ENCODE measurements around the gene COX20.

Gene COX20

DNA sequence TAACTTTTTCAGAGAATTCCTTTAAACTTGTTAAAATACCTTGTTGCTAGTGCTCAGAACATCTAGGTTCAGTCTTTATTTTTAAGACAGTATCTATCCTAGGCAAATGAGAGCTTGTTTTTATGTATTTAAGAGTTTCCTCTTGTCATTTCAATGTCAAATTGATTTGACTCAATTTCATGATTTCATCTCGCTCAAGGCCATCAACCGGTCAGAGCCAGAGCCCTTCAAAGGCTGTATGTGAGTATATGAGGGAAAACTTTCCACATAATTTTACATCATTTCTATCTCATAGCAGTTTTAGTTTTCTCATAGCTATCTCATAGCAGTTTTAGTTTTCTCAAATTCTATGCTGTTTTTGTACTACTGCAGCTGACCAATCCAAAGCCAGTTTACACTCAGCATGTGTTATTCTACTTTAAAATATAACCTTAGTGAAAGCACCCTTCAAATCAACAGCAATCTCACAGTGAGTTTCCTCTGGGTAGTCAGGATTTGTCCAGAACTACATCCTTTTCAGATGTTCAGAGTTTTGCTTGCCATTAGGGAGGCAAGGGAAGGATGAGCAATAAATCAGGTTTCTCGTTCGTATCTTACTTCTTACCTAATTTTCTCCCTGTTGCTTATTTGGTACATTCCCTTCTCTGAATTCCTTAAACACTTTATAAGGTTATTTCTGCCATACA, 16.2 kb downstream of the COX20 start:
- no peak for DNase-seq (ENCODE audit: low read depth in 2 of 2)

DNA sequence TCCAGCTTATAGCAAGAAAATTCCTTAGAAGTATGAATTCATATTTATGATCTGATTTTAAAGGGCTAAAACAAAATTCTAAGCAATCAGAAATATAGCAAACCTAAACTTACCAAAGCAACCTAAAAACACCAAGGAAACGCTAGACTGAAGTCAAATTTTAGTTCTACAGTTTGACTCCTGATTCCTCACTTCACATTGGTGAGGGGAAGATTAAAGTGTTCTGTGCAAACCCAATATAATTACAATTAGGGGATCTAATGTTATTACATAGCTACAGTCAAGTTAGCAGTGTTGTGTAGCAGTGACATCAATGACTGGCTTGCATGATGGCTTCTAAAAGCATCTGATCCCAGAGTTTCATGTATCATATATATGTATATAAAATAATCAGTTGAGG, 17.2 kb downstream of the COX20 start:
- DNase-seq (ENCODE audit: low read depth in 2 of 2), result no peak

DNA sequence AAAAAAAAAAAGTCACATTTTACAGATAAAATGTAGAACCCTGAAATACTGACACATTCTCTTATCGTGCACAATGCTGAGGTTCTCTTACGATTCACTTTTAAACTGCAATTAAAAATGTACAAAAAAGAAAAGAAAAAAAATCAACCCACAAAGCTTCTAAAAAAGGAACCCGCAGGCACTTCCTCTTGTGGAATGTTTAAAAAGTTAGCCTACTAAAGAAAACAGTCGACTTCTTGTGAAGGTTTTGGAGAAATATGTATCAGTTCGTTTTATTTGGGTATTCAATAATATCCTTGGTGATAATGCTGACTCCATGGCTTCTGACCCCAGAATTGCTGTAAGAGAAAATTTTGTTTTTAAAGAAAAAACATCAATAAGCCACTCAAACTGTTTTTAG, 18.7 kb downstream of the COX20 start:
- DNase-seq (ENCODE audit: low read depth in 2 of 2), result no peak

DNA sequence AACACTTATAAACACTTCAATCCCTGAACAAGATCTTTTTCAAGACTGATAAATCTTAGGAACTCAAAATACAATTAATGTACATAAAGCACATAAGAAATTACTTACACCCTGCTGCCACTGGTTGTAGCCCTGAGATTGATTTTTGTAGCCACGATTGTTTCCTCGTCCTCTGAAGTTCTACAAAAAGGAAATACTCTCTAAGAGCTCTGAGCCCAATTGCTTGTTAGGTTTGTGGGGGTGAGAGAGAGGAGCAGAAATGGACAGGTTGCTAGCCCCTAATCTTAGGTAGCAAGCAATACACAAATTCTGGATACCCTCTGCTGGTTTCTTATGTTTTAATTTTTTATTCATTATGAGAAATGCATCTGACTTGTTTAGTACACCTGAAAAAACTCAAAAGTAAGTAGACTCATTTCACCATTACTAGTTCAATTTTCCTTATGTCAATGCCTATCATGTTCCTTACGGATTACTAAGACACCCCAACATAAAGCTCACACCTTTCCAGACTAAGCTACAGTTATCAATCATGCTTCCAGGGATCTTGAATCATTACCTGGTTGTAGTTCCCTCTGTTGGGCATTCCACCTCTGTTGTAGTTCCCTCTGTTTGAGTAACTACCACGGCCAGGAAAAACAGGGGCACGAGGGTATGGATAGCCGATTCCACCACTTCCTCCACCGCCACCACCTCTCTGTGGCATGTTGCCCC, 19.6 kb downstream of the COX20 start:
- DNase-seq (ENCODE audit: low read depth in 2 of 2), result no peak

DNA sequence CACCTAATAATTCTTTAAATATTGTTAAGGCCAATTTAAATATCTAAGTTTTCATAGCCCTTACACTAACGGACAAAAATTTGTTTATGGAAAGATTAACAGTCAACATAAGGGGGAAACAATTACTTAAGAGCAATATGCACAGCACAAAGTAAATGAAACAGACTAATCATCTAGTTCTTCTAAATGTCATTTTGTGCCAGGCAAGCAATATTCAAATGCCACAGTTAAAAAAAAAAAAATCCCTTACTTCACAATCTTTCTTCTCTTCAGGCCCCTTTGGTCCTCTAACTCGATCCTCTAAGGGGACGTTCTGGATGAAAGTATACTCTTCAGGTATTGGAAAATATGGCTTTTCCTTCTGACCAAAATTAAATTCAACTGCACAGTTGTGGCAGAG, 22.3 kb downstream of the COX20 start:
- DNase-seq (ENCODE audit: low read depth in 2 of 2), result no peak

DNA sequence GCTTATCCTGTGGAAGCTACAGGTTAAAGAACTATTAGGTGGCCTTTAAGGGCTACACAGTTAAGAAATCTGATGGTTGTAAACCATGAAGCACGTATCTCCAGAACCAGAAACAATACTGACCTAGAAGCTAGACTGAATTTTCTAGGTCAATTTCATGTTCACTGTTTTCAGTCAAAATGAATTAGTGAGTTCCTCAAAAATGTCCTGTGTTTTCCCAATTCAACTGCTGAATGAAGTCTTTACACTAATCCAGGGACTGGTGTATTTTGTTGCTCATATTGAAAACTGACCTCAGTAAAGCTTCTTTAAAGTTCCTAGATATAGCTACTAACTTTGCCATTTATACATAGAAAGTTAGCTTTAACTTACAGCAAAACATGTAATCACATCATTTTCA, 22.9 kb downstream of the COX20 start:
- no peak for DNase-seq (ENCODE audit: low read depth in 2 of 2)

DNA sequence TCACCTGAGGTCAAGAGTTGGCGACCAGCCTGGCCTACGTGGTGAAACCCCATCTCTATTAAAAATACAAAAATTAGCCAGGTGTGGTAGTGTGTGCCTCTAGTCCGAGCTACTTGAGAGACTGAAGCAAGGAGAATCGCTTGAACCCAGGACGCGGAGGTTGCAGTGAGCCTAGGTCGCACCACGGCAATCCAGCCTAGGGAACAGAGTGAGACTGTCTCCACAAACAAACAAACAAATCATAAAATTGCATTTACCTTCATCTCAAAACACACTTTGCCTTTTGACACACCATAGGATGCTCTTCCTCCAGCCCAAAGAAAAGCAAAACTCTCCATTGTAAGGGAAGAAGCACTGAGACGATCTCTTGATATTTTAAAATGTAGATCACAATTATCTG, 24.6 kb downstream of the COX20 start:
- DNase-seq (ENCODE audit: low read depth in 2 of 2), result no peak

DNA sequence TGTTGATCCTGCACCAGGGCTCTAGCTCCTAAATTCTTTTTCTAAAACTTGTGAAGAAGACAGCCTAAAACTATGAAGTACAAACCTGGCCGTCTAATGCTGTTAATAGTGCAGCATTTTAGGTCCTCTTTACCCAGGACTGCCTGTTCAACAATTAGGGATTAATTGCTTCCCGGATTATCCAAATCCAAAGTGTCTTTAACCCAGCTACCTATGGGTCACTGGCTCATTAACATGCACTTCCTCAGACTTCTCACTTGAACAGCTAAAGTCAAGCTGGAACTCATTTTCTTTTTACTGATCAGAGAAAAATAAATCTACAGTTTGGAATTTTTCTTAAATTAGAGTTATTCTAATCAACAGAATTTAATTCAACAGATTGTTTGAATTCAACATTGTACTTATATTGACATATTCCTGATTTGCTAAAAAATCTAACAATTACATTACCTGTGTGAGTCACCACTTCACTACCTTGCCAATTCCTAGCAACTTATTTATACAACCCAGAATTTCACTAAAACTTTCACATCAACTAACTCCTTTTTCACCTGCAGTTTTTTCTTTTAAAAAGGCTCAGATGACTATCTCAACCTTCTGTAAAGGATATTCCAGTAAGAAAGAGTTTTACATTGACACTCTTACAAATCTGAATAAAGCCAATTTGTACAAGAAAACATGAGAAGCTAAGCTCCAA, 25.6 kb downstream of the COX20 start:
- no peak for DNase-seq (ENCODE audit: low read depth in 2 of 2)

DNA sequence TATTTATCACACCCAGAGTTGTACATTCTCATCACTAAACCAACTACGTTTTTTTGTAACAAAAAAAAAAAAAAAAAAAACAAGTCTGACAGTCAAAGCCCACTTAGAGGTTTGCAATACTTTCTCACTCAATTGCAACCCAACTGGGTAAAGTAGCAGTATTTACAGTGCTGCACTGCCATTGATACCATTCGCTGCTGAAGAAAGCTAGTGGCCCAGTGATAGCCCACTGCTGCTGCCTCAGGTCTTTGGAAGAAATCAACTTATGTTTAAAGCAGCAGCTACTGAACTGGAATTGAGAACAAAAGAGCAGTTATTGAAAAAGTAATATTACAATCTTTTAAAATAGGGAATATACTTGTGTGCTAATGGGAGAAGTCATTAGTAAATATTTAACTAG, 26.2 kb downstream of the COX20 start:
- no peak for DNase-seq (ENCODE audit: low read depth in 2 of 2)

DNA sequence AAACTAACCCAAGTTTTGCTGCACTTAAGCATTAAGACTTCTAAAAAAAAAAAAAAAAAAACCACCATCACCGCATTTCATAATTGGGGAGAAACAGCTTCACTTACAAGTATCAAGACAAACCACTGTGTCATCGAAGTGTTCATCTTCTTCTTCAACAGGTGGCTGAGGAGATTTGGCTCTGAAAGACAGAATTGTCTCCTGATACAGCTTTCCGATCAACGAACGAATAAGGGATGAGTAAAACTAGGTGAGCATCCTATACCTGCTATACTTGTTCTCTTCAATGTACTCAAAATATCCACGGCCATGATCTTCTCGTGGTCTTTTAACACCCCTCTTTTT, 26.9 kb downstream of the COX20 start:
- no peak for DNase-seq (ENCODE audit: low read depth in 2 of 2)

DNA sequence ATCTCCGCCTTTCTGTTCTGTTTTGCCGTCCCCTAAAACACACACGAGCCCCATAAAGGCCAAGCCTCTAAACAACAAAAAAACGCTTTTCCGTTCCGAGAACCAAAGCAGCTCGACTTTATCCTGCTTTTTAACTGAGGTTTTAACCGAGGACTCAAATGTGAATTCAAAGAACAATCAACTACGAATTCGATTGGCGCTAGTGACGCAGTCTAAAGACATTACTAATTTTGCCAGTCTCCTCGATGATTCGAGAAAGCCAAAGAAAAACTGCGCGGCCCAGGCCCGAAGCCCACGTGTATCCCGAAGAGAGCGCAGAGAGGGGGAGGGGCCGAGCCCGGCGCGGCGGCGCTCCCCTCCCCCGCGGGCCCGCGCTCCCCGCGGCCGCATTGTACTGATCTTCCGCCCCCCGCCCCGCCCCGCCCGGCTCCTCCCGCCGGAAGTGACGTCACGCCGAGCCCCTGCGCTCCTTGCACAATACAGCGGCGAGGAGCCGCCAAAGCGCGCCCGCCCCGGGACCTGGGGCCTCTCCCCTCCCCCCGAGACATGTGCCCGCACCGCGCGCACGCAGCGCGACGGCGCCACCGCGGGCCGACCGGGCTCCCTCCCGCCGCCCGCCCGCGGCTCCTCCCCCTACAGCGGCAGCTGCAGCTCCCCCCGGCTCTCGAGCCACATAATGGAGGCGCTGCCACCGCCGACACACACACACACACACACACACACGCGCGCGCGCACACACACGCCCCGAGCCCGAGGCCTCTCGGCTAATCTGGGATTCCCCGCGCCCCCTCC, 27.4 kb downstream of the COX20 start:
- DNase-seq (ENCODE audit: low read depth in 2 of 2), result peak; percentile 95 to 96

DNA sequence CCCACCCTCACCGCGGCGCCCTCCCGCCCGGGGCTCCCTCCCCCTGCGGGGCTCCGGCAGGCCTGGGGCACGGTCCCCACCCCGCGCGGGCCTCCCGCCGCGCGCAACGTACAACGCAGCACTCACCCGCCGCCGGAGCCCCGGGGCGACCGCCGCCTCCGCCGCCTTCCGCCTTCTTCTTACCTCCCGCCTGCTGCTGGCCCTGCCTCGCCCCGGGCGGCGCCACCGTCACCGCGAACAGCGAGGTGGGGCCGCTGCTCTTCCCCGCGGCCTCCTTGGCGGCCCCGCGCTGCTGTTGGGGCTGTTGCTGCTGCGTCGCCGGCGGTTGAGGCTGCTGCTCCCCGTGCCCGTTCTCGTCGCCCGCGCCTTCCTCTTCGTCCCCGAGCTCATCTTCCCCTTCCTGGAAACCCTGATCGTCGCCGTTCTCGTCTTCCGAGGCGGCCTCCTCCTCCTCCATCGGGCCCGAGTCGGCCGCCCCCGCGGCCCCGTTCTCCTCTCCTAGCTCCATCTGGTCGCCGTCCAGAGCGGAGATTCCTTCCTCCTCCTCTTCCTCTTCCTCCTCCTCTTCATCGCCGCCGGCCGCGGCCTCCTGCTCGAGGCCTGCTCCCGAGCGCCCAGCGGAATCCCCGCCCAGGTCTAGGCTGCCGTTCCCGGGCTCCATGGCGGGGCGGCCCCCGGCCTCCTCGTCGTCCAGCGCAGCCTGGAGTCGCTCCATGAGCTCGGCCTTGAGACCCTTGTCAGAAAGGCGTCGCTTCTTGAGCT, 28.2 kb downstream of the COX20 start:
- peak; percentile 13 to 17 for DNase-seq (ENCODE audit: low read depth in 2 of 2)

DNA sequence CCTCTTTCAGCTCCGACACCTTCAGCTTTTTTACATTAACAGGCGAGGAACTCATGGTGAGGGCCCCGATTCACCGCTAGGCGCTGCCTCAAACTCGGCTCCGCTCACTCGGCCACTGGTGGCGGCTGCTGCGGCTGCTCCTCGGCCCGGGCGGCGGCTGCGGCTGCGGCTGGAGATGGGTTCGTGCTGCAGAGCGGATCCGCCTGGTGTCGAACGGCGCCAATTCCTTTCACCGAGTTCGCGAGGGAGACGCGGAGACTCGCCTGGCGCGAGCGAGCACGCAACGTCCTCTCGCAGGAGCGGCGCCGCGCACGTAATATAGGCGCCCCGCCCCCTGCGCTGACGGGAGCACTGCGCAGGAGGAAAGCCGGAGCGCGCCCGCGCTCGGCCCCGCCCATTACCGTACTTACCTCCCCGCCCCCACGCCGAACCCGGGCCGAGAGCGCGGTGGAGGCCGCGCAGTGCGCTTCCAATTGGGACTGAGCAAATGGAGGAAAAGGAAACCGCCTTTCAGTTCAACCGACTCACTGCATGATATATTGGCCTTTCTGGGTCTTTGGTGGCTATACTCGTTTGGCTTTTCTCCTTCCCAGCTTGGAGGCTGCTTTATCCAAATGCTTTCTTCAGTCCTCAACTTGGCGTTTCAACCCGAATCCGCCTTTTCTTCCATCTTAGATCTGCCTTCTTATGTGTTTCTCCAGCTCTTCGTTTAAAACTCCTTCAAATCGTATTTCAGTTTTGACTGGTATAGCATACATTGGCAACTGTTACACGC, 29.0 kb downstream of the COX20 start, which contains the start of gene HNRNPU:
TSS of gene HNRNPU (minus strand) at position 291 of the 775 bp plus-strand sequence. CDS start at position 55, 236 bp downstream.
- peak; percentile 93 to 95 for DNase-seq (ENCODE audit: low read depth in 2 of 2)

DNA sequence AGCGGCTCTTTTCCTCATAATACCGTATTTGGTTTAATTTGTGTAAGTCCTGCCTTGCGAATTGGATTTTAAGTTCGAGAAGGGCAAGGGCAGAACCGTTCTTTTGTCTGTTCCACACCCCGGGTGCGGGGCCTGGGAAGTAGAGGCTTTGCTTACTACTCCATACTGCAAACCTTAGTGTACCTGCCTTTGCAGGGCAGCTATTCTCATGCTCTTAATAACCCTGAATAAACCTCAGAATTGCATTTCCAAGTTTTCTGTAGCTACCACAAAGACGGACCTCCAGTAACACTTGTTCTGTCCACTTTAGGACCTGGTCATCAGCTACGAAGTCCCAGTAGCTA, 29.5 kb downstream of the COX20 start:
- peak; percentile 19 to 29 for DNase-seq (ENCODE audit: low read depth in 2 of 2)

DNA sequence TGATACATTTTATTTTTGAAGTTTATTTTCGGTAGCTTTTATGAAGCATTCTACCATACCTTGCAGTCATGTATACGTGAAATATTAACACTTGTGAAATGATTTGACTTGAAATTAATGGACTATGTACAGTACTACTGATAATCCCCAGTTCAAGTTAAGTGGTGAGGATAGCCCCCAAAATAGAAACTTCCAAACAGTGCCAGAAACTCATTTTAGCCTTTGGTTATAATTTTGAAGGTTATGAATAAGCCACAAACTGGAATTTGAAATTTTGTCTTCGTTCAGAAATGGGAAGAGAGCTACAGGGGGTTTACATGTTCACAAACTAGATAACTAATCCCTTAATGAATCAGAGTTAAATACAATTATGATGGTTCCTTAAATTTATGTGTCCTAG, 30.4 kb downstream of the COX20 start:
- no peak for DNase-seq (ENCODE audit: low read depth in 2 of 2)

DNA sequence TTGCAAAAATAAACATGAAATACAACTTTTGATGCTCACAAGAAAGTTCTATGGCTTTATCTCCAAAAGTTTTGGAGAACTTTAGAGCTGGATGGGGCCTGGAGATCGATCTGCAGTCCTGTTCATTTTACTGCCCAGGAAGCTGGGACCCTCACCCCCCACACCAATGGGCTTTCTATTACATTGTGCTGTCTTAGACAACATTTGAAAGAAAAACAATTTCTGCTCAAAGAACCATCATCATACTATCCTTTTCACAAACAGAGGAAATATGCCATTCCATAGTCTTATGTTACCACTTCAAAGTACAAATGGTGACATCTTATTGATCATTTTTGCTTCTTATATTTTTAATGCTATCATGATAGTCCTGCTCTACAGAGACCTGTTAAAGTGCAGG, 30.9 kb downstream of the COX20 start:
- DNase-seq (ENCODE audit: low read depth in 2 of 2), result no peak

DNA sequence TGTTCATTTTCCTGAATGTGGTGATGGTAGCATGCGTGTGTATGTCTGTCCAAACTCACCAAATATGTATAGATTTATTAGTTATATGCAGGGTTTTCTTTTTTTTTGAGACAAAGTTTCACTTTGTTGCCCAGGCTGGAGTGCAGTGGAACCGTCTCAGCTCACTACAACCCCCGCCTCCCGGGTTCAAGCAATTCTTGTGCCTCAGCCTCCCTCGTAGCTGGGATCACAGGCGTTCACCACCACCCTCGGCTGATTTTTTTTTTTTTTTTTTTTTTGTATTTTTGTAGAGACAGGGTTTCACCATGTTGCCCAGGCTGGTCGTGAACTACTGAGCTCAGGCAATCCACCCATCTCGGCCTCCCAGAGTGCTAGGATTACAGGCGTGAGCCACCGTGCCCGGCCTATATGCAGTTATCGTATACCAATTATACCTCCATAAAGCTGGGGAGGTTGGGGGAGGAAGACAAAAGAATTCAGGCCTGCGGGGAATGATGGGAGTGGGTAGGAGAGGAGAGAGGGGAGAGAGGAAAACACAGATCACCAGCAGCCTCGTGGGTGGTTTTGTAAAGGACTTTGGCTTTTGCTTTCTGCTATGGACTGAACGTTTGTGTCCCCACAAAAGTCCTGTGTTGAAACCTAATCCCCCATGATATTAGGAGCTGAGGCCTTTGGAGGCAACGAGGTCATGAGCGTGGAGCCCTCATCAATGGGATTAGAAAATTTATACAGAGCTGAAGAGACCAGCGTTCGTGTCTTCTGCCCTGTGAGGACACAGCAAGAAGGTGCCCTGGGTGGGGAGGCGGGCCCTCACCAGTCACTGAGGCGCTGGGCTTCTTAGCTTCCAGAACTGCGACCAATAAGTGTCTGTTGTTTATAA, 33.3 kb downstream of the COX20 start:
- no peak for DNase-seq (ENCODE audit: low read depth in 2 of 2)

DNA sequence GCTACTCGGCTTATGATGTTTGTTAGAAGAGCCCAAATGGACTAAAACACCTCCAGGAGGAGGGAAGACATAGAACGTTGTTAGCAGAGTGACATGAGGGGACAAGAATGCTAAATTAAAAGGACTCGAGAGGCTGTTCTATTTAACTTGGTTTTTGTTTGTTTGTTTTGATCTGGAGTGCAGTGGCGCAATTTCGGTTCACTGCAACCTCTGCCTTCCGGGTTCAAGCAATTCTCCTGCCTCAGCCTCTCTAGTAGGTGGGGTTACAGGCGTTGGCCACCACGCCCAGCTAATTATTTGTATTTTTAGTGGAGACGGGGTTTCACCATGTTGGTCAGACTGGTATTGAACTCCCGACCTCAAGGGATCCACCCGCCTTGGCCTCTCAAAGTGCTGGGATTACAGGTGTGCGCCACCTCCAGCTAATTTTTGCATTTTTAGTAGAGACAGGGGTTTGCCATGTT, 33.9 kb downstream of the COX20 start:
- DNase-seq (ENCODE audit: low read depth in 2 of 2), result no peak

DNA sequence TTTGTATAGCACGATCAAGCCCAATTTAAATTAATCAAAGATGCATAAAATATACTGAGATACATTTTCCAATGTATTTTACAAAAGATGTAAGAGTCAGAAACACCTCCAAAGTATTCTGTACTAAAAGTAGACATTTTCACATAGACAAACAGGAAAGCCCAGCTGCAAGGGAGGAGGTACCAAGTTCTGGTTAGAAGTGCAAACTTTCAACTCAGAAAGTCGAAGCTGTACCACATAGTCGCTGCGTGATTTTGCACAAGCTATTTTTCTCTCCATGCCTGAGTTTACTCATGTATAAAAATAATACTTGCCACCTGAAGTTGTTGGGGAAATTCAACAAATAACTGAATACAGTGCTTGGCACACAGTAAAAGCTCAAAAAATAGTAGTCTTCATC, 34.5 kb downstream of the COX20 start:
- DNase-seq (ENCODE audit: low read depth in 2 of 2), result no peak
